HepG2 (cell line): ENCODE results near the gene ADAM10. TPM values are rescaled to one million over a fixed set of nuclear protein-coding genes. Genes with fewer than 3 reads are reported as not detected.

ENCODE experiments used
- ATAC-seq: fragments of 200-7000 bp; cut with Tn5 transposase; 3 replicates; pipeline ENCODE4 v1.9.1; 2020; ENCODE audit warnings: mild to moderate bottlenecking, moderate library complexity
- BruUV-seq: library from RNA; stranded (reverse); fragments of 400-500 nt; replicated peaks from 2 replicates; lab custom pipeline; 2021; lab: Mats Ljungman, UMichigan
- CTCF ChIA-PET: fragments of 300-600 bp; formaldehyde crosslinking; extraction: SDS; loops from one replicate; lab custom pipeline; 2021; ENCODE audit warnings: low total read pairs, inconsistent platforms, low intra/inter-chr PET ratio; lab: Yijun Ruan, JAX
- POLR2A ChIA-PET: fragments of 350-600 bp; sonication (Branson Sonifier 250); formaldehyde crosslinking; loops from one replicate; lab custom pipeline; 2020; ENCODE audit warnings: antibody characterized with exemption, inconsistent platforms; lab: Yijun Ruan, JAX
- DNase-seq: peaks from one replicate; pipeline ENCODE4 v3.0.0-alpha.2; 2015; ENCODE audit warnings: low spot score
- FAIRE-seq: peaks from 3 replicates; lab custom pipeline; 2011; peaks lifted over from hg19 to GRCh38; lab: Jason Lieb, UNC
- H2AFZ ChIP-seq: one replicate; pipeline ENCODE4 v1.6.1; 2011; ENCODE audit warnings: low read length, inconsistent platforms
- H3K27ac ChIP-seq: fragments of 300-600 bp; 3 replicates; pipeline ENCODE4 v1.8.0; 2011; ENCODE audit warnings: mixed run types, mild to moderate bottlenecking, mixed read lengths, low read length, inconsistent platforms; ENCODE audit not compliant: insufficient read depth; ENCODE audit errors: extremely low read length
- H3K27me3 ChIP-seq, 2 experiments: fragments of 200-600 bp in 1 of 2; 2 replicates in 1 of 2; 3 replicates in 1 of 2; pipeline versions ENCODE4 v1.6.0 to v1.8.0; 2011; ENCODE audit warnings: low read length in 2 of 2, mild to moderate bottlenecking in 2 of 2, moderate library complexity in 2 of 2, inconsistent platforms in 1 of 2; ENCODE audit not compliant: insufficient read depth in 2 of 2, control insufficient read depth in 1 of 2
- H3K36me3 ChIP-seq, 2 experiments: fragments of 200-600 bp in 1 of 2; replicated peaks in 1 of 2; 2 replicates in 1 of 2; 3 replicates in 1 of 2; pipeline versions ENCODE4 v1.5.1 to v1.8.0; 2011; ENCODE audit warnings: low read length in 2 of 2, inconsistent platforms in 1 of 2; ENCODE audit not compliant: insufficient read depth in 2 of 2, control insufficient read depth in 1 of 2
- H3K4me1 ChIP-seq: 2 replicates; pipeline ENCODE4 v1.5.1; 2012; ENCODE audit warnings: low read length, inconsistent platforms; ENCODE audit not compliant: insufficient read depth
- H3K4me2 ChIP-seq: 2 replicates; pipeline ENCODE4 v1.6.0; 2011; ENCODE audit warnings: low read depth, low read length, inconsistent platforms
- H3K4me3 ChIP-seq, 3 experiments: fragments of 200-600 bp in 1 of 3; sonication (generic), shearing (Covaris generic) in 1 of 3; replicated peaks in 1 of 3; 2 replicates each; pipeline ENCODE4 v1.5.1; 2011 to 2016; ENCODE audit warnings: low read length in 3 of 3, inconsistent platforms in 2 of 3, low read depth in 2 of 3, mild to moderate bottlenecking in 2 of 3, control low read depth in 1 of 3, mixed read lengths in 1 of 3; ENCODE audit not compliant: insufficient read depth in 1 of 3
- H3K79me2 ChIP-seq: one replicate; pipeline ENCODE4 v1.6.1; 2011; ENCODE audit warnings: low read length, inconsistent platforms; ENCODE audit not compliant: insufficient read depth
- H3K9ac ChIP-seq: 2 replicates; pipeline ENCODE4 v1.6.0; 2011; ENCODE audit warnings: mild to moderate bottlenecking, low read depth, low read length, inconsistent platforms; ENCODE audit not compliant: insufficient read depth
- H3K9me3 ChIP-seq: 2 replicates; pipeline ENCODE4 v1.5.1; 2012; ENCODE audit warnings: mild to moderate bottlenecking, low read length
- H4K20me1 ChIP-seq: 2 replicates; pipeline ENCODE4 v1.6.0; 2011; ENCODE audit warnings: inconsistent platforms, mild to moderate bottlenecking, low read length, moderate library complexity; ENCODE audit not compliant: insufficient read depth
- ARNTL ChIP-seq: sonication (generic); formaldehyde crosslinking; IDR thresholded peaks from 2 replicates; pipeline ENCODE4 v1.4.0; 2020; ENCODE audit warnings: mild to moderate bottlenecking, missing genetic modification reagents
- CREM ChIP-seq, 2 experiments: sonication (generic) in 1 of 2; formaldehyde crosslinking in 1 of 2; IDR thresholded peaks; 2 replicates each; pipeline versions ENCODE4 v1.4.0 to v1.6.1; 2016 to 2020; ENCODE audit warnings: antibody characterized with exemption in 1 of 2, mild to moderate bottlenecking in 1 of 2, missing genetic modification reagents in 1 of 2
- CTCF ChIP-seq: sonication (generic); formaldehyde crosslinking; IDR thresholded peaks from 2 replicates; pipeline ENCODE4 v1.5.0; 2020; ENCODE audit warnings: mild to moderate bottlenecking, missing genetic modification reagents, moderate library complexity
- DDIT3 ChIP-seq: sonication (generic); formaldehyde crosslinking; IDR thresholded peaks from 2 replicates; pipeline ENCODE4 v1.4.0; 2020; ENCODE audit warnings: mild to moderate bottlenecking, missing genetic modification reagents
- PREB ChIP-seq: sonication (generic); formaldehyde crosslinking; IDR thresholded peaks from 2 replicates; pipeline ENCODE4 v1.4.0; 2020; ENCODE audit warnings: missing genetic modification reagents
- SIN3A ChIP-seq: IDR thresholded peaks from 2 replicates; pipeline ENCODE4 v1.6.1; 2011; ENCODE audit warnings: low read depth, mild to moderate bottlenecking, control low read depth, low read length, borderline replicate concordance
- XRCC5 ChIP-seq: fragments of 200-400 bp; formaldehyde crosslinking; optimal IDR thresholded peaks from 2 replicates; pipeline ENCODE3; 2017; ENCODE audit warnings: mild to moderate bottlenecking, low read length
- YEATS2 ChIP-seq: sonication (generic); formaldehyde crosslinking; IDR thresholded peaks from 2 replicates; pipeline ENCODE4 v1.4.0; 2020; ENCODE audit warnings: missing genetic modification reagents, borderline replicate concordance
- ZC3H4 ChIP-seq: sonication (generic); formaldehyde crosslinking; IDR thresholded peaks from 2 replicates; pipeline ENCODE4 v1.4.0; 2020; ENCODE audit warnings: missing genetic modification reagents, borderline replicate concordance
- ZFP36L1 ChIP-seq: sonication (generic); formaldehyde crosslinking; IDR thresholded peaks from 2 replicates; pipeline ENCODE4 v1.8.0; 2022; ENCODE audit warnings: mild to moderate bottlenecking, missing genetic modification reagents, moderate library complexity
- ZNF121 ChIP-seq: sonication (generic); formaldehyde crosslinking; IDR thresholded peaks from 2 replicates; pipeline ENCODE4 v1.5.0; 2020; ENCODE audit warnings: mild to moderate bottlenecking, missing genetic modification reagents
- ZNF317 ChIP-seq: sonication (generic); formaldehyde crosslinking; IDR thresholded peaks from 2 replicates; pipeline ENCODE4 v1.5.0; 2020; ENCODE audit warnings: mild to moderate bottlenecking, missing genetic modification reagents
- ZNF703 ChIP-seq: sonication (generic); formaldehyde crosslinking; IDR thresholded peaks from 2 replicates; pipeline ENCODE4 v1.5.1; 2020; ENCODE audit warnings: missing genetic modification reagents, mild to moderate bottlenecking, moderate library complexity, borderline replicate concordance
- ZNF704 ChIP-seq: sonication (generic); formaldehyde crosslinking; IDR thresholded peaks from 2 replicates; pipeline ENCODE4 v1.8.1; 2023; ENCODE audit warnings: mild to moderate bottlenecking, inconsistent platforms, moderate library complexity, missing genetic modification reagents, borderline replicate concordance
- ZNF770 ChIP-seq: sonication (generic); formaldehyde crosslinking; IDR thresholded peaks from 2 replicates; pipeline ENCODE4 v1.5.0; 2020; ENCODE audit warnings: mild to moderate bottlenecking, missing genetic modification reagents
- ZNF83 ChIP-seq: sonication (generic); formaldehyde crosslinking; IDR thresholded peaks from 2 replicates; pipeline ENCODE4 v1.4.0; 2020; ENCODE audit warnings: missing genetic modification reagents, mild to moderate bottlenecking, borderline replicate concordance
- WGBS: methylation state at CpG from one replicate; pipeline ENCODE4 v1.1.6; 2017; ENCODE audit warnings: low lambda C conversion rate; 5-methylcytosine and 5-hydroxymethylcytosine counted together
- in situ Hi-C: cut with HindIII; loops from 2 replicates; pipeline ENCODE4 v1.10.0; 2017; ENCODE audit warnings: low pct_unique_long_range_greater_than_20kb; ENCODE audit not compliant: extremely low pct_ligation_motif_present
- intact Hi-C: fragments of 100-400 bp; cut with micrococcal nuclease; formaldehyde crosslinking; loops from one replicate; pipeline ENCODE4 v1.10.0; 2022; ENCODE audit not compliant: unreplicated experiment
- polyA plus RNA-seq, 8 experiments: library from polyadenylated mRNA; depleted of rRNA in 3 of 8; stranded (reverse) in 7 of 8; unstranded in 1 of 8; fragments of >200 nt; fragmentation: Illumina TruSeq in 4 of 8; extraction: Trizol in 4 of 8; gene quantifications; 2 replicates each; pipeline versions ENCODE4 v1.2.1 to v1.2.3, GENCODE V29; 2011 to 2016; ENCODE audit warnings: low read depth in 4 of 8, missing spikeins in 1 of 8, mixed read lengths in 1 of 8; ENCODE audit not compliant: insufficient read depth in 1 of 8
- total RNA-seq, 5 experiments: library from RNA; depleted of rRNA; stranded (reverse); fragments of >200 nt; fragmentation: Illumina TruSeq; extraction: Trizol; gene quantifications; 2 replicates each; pipeline ENCODE4 v1.2.3, GENCODE V29; 2016; ENCODE audit warnings: low read depth in 1 of 5

The ADAM10 gene
- total and polyA plus RNA-seq, 2 of the 13 experiments (the other 11 are each of a cell fraction or from before 2014, with no cell fraction given), result 92.7 to 125 TPM

- no peak overlapping the region for H3K4me3 ChIP-seq
- H3K27ac ChIP-seq, result no peak overlapping the region
- ChIA-PET POLR2A (interaction anchor here (1.5 to 1.6 kb wide), 2 partner anchors 10 to 11 kb away, joined by 7 read pairs; partner anchors contain the start of genes ADAM10 and MINDY2), CTCF (no interaction called here)
- H4K20me1 ChIP-seq, result no peaks in the 10 kb centered on the region
- H3K4me1 ChIP-seq, result peaks cover 11% of the 10 kb centered on the region
- no TSS peak for BruUV-seq
- H3K9ac ChIP-seq, result no peak overlapping the region
- H2AFZ ChIP-seq, result no peak overlapping the region
- peaks cover 8% of the 10 kb centered on the region for H3K9me3 ChIP-seq
- intact Hi-C loops, result no loop called here
- H3K36me3 ChIP-seq, result no peaks in the 10 kb centered on the region
- H3K4me2 ChIP-seq, result no peak overlapping the region
- ATAC-seq (no peak), DNase-seq (no peak), FAIRE-seq (no peak)
- WGBS, result 56% methylated on average over 1 of the region's 1 CpG
- H3K27me3 ChIP-seq, result no peaks in the 10 kb centered on the region
- no peaks in the 10 kb centered on the region for H3K79me2 ChIP-seq
- in situ Hi-C loops, result no loop called here
- TF ChIP-seq ZNF83 (CRISPR knock-in tag), result no peak
- no peak for TF ChIP-seq ZNF317
- no peak for TF ChIP-seq YEATS2 (CRISPR knock-in tag)
- no peak for TF ChIP-seq CREM (IDR thresholded peaks at IDR 0.05)
- TF ChIP-seq CREM (CRISPR knock-in tag; IDR thresholded peaks at IDR 0.05), result no peak
- TF ChIP-seq XRCC5, result no peak
- peak; percentile 26 for TF ChIP-seq CTCF (CRISPR knock-in tag)
- no peak for TF ChIP-seq ZNF704 (CRISPR knock-in tag)
- TF ChIP-seq PREB (CRISPR knock-in tag), result no peak
- TF ChIP-seq ZNF770 (CRISPR knock-in tag), result peak; percentile 65
- TF ChIP-seq ARNTL, result no peak
- TF ChIP-seq ZNF703 (CRISPR knock-in tag), result no peak
- peak; percentile 47; the same call in 1 of the 2 replicates for TF ChIP-seq ZNF121 (CRISPR knock-in tag)
- no peak for TF ChIP-seq ZFP36L1 (CRISPR knock-in tag)
- TF ChIP-seq ZC3H4, result no peak
- no peak for TF ChIP-seq SIN3A
- TF ChIP-seq DDIT3 (CRISPR knock-in tag), result no peak
Measured at GRCh38 chr15:58761010-58761388, 11.5 kb upstream of the ADAM10 start.
